HepG2 (cell line): ENCODE results near the gene ZCCHC7.

ENCODE experiments used
- BCL6 ChIP-seq: IDR thresholded peaks from 2 replicates; pipeline ENCODE4 v1.6.1; 2016; ENCODE audit warnings: missing genetic modification reagents, missing compliant biosample characterization
- CHD4 ChIP-seq: fragments of 200-600 bp; sonication (generic); IDR thresholded peaks from 2 replicates; pipeline ENCODE4 v1.7.0; 2017; ENCODE audit warnings: mild to moderate bottlenecking, low read length, borderline replicate concordance
- ESRRA ChIP-seq: sonication (generic); formaldehyde crosslinking; IDR thresholded peaks from 2 replicates; pipeline ENCODE4 v1.5.1; 2020; ENCODE audit warnings: mild to moderate bottlenecking, low read depth, missing genetic modification reagents
- HINFP ChIP-seq: sonication (generic); formaldehyde crosslinking; IDR thresholded peaks from 2 replicates; pipeline ENCODE4 v1.4.0; 2020; ENCODE audit warnings: low read depth, mild to moderate bottlenecking, missing genetic modification reagents
- MXI1 ChIP-seq: IDR thresholded peaks from 3 replicates; pipeline ENCODE4 v1.6.1; 2012; ENCODE audit warnings: low read depth, low read length, inconsistent platforms, borderline replicate concordance
- NCOR1 ChIP-seq: fragments of 200-600 bp; sonication (generic); IDR thresholded peaks from 2 replicates; pipeline ENCODE4 v1.7.0; 2017; ENCODE audit warnings: antibody characterized with exemption, low read length, borderline replicate concordance
- PHF20 ChIP-seq: sonication (generic); formaldehyde crosslinking; IDR thresholded peaks from 2 replicates; pipeline ENCODE4 v1.5.0; 2020; ENCODE audit warnings: mild to moderate bottlenecking, missing genetic modification reagents
- SP1 ChIP-seq, 2 experiments: fragments of 450-650 bp in 1 of 2; sonication (generic) in 1 of 2; formaldehyde crosslinking in 1 of 2; IDR thresholded peaks; 2 replicates each; pipeline versions ENCODE4 v1.4.0 to v1.6.1; 2016 to 2020; ENCODE audit warnings: missing genetic modification reagents in 1 of 2
- ZKSCAN8 ChIP-seq: IDR thresholded peaks from 2 replicates; pipeline ENCODE4 v1.6.1; 2016; ENCODE audit warnings: borderline replicate concordance, missing genetic modification reagents, missing compliant biosample characterization
- ZNF24 ChIP-seq: fragments of 450-650 bp; IDR thresholded peaks from 2 replicates; pipeline ENCODE4 v1.6.1; 2017; ENCODE audit warnings: antibody characterized with exemption, mild to moderate bottlenecking
- ZNF256 ChIP-seq: sonication (generic); formaldehyde crosslinking; conservative IDR thresholded peaks from 2 replicates; pipeline ENCODE4 v1.4.0; 2020; ENCODE audit warnings: missing genetic modification reagents
- TF ChIP-seq, protein P1 (sequence below): sonication (generic); formaldehyde crosslinking; IDR thresholded peaks from 2 replicates; pipeline ENCODE4 v1.5.0; 2020; ENCODE audit warnings: mild to moderate bottlenecking, missing genetic modification reagents, moderate library complexity
- TF ChIP-seq, protein P2 (sequence below), 2 experiments: IDR thresholded peaks; 2 replicates each; pipeline ENCODE4 v1.6.1; 2011 to 2012; ENCODE audit warnings: low read length in 2 of 2, borderline replicate concordance in 1 of 2, low read depth in 1 of 2, mild to moderate bottlenecking in 1 of 2, moderate library complexity in 1 of 2

DNA sequence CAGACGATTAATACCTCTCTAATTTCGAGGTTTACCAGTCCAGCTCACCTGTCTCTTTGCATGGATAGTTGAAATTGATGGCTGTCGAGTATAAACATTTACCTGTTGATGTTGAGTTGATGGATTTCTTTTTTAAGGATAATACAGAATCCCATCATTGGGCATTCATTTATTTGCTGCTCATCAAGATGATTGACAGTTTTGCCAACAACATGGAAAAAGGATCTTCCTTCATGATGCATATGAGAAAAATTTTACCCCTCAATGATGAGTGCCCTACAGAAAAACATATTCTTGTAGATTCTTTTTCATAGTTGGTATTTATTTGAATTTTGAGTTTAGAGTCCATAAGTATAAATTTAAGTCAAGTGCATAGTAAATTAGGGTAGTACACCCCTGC, 59.2 kb downstream of the ZCCHC7 start:
- TF ChIP-seq, protein P1, sequence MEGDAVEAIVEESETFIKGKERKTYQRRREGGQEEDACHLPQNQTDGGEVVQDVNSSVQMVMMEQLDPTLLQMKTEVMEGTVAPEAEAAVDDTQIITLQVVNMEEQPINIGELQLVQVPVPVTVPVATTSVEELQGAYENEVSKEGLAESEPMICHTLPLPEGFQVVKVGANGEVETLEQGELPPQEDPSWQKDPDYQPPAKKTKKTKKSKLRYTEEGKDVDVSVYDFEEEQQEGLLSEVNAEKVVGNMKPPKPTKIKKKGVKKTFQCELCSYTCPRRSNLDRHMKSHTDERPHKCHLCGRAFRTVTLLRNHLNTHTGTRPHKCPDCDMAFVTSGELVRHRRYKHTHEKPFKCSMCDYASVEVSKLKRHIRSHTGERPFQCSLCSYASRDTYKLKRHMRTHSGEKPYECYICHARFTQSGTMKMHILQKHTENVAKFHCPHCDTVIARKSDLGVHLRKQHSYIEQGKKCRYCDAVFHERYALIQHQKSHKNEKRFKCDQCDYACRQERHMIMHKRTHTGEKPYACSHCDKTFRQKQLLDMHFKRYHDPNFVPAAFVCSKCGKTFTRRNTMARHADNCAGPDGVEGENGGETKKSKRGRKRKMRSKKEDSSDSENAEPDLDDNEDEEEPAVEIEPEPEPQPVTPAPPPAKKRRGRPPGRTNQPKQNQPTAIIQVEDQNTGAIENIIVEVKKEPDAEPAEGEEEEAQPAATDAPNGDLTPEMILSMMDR (CRISPR knock-in tag): no peak
- TF ChIP-seq BCL6 (CRISPR knock-in tag) (no peak), ESRRA (CRISPR knock-in tag) (no peak), SP1 (IDR thresholded peaks at IDR 0.05) (no peak), SP1 (CRISPR knock-in tag; IDR thresholded peaks at IDR 0.05) (no peak), MXI1 (no peak), PHF20 (CRISPR knock-in tag) (no peak), ZNF24 (no peak), NCOR1 (no peak), HINFP (CRISPR knock-in tag) (no peak), ZNF256 (CRISPR knock-in tag) (no peak), CHD4 (no peak), ZKSCAN8 (CRISPR knock-in tag) (no peak)
- TF ChIP-seq, protein P2, sequence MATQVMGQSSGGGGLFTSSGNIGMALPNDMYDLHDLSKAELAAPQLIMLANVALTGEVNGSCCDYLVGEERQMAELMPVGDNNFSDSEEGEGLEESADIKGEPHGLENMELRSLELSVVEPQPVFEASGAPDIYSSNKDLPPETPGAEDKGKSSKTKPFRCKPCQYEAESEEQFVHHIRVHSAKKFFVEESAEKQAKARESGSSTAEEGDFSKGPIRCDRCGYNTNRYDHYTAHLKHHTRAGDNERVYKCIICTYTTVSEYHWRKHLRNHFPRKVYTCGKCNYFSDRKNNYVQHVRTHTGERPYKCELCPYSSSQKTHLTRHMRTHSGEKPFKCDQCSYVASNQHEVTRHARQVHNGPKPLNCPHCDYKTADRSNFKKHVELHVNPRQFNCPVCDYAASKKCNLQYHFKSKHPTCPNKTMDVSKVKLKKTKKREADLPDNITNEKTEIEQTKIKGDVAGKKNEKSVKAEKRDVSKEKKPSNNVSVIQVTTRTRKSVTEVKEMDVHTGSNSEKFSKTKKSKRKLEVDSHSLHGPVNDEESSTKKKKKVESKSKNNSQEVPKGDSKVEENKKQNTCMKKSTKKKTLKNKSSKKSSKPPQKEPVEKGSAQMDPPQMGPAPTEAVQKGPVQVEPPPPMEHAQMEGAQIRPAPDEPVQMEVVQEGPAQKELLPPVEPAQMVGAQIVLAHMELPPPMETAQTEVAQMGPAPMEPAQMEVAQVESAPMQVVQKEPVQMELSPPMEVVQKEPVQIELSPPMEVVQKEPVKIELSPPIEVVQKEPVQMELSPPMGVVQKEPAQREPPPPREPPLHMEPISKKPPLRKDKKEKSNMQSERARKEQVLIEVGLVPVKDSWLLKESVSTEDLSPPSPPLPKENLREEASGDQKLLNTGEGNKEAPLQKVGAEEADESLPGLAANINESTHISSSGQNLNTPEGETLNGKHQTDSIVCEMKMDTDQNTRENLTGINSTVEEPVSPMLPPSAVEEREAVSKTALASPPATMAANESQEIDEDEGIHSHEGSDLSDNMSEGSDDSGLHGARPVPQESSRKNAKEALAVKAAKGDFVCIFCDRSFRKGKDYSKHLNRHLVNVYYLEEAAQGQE (IDR thresholded peaks at IDR 0.05; ENCODE audit: borderline replicate concordance in 1 of 2, low read depth in 1 of 2, low read length in 2 of 2): no peak
